Measurements from ENCODE around the gene NACC1.

DNA sequence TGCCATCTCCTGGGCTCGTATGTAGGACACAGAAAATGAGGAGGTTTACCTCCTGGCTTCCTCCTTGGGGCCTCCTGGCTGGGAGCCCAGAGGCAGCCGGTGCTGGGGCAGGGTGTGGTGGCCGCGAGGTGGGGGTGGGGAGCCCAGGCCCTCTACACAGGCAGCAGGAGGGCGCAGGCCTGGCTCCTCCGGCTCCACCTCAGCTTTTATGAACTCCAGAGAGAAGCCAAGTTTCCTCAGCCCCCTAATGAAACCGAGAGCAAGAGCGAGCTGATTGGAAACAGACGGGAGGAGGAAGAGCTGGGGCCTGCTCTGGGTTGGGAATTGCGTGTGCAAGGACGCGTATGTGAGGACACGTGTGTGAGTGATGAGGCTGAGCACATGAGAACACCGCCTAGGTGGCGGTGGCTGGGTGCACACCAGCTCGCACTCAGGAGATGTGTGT lies 38.5 kb upstream of the NACC1 start:
- TF ChIP-seq, protein P1, sequence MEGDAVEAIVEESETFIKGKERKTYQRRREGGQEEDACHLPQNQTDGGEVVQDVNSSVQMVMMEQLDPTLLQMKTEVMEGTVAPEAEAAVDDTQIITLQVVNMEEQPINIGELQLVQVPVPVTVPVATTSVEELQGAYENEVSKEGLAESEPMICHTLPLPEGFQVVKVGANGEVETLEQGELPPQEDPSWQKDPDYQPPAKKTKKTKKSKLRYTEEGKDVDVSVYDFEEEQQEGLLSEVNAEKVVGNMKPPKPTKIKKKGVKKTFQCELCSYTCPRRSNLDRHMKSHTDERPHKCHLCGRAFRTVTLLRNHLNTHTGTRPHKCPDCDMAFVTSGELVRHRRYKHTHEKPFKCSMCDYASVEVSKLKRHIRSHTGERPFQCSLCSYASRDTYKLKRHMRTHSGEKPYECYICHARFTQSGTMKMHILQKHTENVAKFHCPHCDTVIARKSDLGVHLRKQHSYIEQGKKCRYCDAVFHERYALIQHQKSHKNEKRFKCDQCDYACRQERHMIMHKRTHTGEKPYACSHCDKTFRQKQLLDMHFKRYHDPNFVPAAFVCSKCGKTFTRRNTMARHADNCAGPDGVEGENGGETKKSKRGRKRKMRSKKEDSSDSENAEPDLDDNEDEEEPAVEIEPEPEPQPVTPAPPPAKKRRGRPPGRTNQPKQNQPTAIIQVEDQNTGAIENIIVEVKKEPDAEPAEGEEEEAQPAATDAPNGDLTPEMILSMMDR (IDR thresholded peaks at IDR 0.05; ENCODE audit: borderline replicate concordance, extremely low read depth, low read length, poor library complexity, severe bottlenecking), result no peak
- TF ChIP-seq EZH2 (IDR thresholded peaks at IDR 0.05; ENCODE audit: borderline replicate concordance, low read depth, low read length, severe bottlenecking), result no peak

All from DND-41 (cell line).